Prostate gland (tissue), 2 donors: ENCODE data around the gene LIMS4.
"Not testable (repeated sequence)": the region's sequence is repeated elsewhere in the genome, so short reads cannot be mapped to it uniquely, and the experiment has no call there.

Experiments used
- POLR2A ChIP-seq: fragments of 450-650 bp; IDR thresholded peaks from one replicate; pipeline ENCODE4 v1.6.1; 2016; ENCODE audit warnings: antibody characterized with exemption, mild to moderate bottlenecking
- TF ChIP-seq, protein P1 (sequence below), 4 experiments: fragments of 200-600 bp in 2 of 4; fragments of 450-650 bp in 2 of 4; sonication (generic) in 2 of 4; IDR thresholded peaks; 1 replicate in 3 of 4; 2 replicates in 1 of 4; pipeline ENCODE4 v1.5.1; 2016 to 2019; ENCODE audit warnings: antibody characterized with exemption in 4 of 4, mild to moderate bottlenecking in 2 of 4, moderate library complexity in 2 of 4

DNA sequence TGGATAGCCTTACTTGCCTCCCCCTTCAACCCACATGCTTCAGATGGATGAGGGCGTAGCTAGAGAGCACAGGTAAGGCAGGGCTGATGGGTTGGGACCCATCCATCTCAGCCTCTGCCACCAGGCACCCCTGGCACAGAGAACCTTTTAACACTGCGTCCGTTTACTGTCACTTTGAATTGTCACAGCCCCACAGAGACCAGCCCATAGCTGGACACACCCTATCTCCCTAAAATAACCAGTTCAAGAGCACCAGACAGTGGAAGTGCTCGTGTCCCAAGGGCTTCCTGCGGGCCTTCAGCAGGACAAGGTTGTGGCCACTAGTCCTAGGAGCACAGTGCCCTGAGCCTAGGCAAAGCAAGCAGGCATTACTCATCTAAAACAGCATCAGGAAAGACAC, 76.6 kb downstream of the LIMS4 start:
- TF ChIP-seq, protein P1, sequence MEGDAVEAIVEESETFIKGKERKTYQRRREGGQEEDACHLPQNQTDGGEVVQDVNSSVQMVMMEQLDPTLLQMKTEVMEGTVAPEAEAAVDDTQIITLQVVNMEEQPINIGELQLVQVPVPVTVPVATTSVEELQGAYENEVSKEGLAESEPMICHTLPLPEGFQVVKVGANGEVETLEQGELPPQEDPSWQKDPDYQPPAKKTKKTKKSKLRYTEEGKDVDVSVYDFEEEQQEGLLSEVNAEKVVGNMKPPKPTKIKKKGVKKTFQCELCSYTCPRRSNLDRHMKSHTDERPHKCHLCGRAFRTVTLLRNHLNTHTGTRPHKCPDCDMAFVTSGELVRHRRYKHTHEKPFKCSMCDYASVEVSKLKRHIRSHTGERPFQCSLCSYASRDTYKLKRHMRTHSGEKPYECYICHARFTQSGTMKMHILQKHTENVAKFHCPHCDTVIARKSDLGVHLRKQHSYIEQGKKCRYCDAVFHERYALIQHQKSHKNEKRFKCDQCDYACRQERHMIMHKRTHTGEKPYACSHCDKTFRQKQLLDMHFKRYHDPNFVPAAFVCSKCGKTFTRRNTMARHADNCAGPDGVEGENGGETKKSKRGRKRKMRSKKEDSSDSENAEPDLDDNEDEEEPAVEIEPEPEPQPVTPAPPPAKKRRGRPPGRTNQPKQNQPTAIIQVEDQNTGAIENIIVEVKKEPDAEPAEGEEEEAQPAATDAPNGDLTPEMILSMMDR (IDR thresholded peaks at IDR 0.05), result not testable (repeated sequence)
- not testable (repeated sequence) for TF ChIP-seq POLR2A
